ENCODE results near the gene MXD4. TPM values are rescaled to one million over a fixed set of nuclear protein-coding genes. Genes with fewer than 3 reads are reported as not detected.

The MXD4 gene
- total RNA-seq, 1 donor from 2014 or later = 102 TPM

GRCh38 chr4:2251073-2251794 is 10.7 kb downstream of the MXD4 start:
- no peak for DNase-seq (ENCODE audit: low read depth)

GRCh38 chr4:2250357-2251072 is 11.4 kb downstream of the MXD4 start:
- DNase-seq (ENCODE audit: low read depth) = no peak

- DNase-seq (ENCODE audit: low read depth) = no peak
Observed at GRCh38 chr4:2249526-2250356, 12.2 kb downstream of the MXD4 start.

- DNase-seq (ENCODE audit: low read depth) = no peak
Observed at GRCh38 chr4:2248821-2249261, 13.1 kb downstream of the MXD4 start.

- DNase-seq (ENCODE audit: low read depth) = no peak
Observed at GRCh38 chr4:2248044-2248780, 13.7 kb downstream of the MXD4 start.

GRCh38 chr4:2247128-2248043 is 14.5 kb downstream of the MXD4 start:
- no peak for DNase-seq (ENCODE audit: low read depth)

- DNase-seq (ENCODE audit: low read depth) = no peak
Observed at GRCh38 chr4:2246384-2247127, 15.4 kb downstream of the MXD4 start.

- no peak for DNase-seq (ENCODE audit: low read depth)
Observed at GRCh38 chr4:2245787-2246275, 16.1 kb downstream of the MXD4 start.

GRCh38 chr4:2245057-2245786 is 16.7 kb downstream of the MXD4 start:
- no peak for DNase-seq (ENCODE audit: low read depth)

GRCh38 chr4:2243681-2244380 is 18.1 kb downstream of the MXD4 start:
- no peak for DNase-seq (ENCODE audit: low read depth)

- DNase-seq (ENCODE audit: low read depth) = peak; percentile 86
Observed at GRCh38 chr4:2241410-2242353, 20.2 kb downstream of the MXD4 start, which contains the start of the genes HAUS3 and POLN. Gene HAUS3, minus strand, starts transcription at chr4:2242121. Its CDS starts 1,175 bp downstream, at chr4:2240946. Gene POLN, minus strand, starts transcription at chr4:2242121. Its CDS starts 12,890 bp downstream, at chr4:2229231.

- DNase-seq (ENCODE audit: low read depth) = no peak
Observed at GRCh38 chr4:2241003-2241402, 20.9 kb downstream of the MXD4 start.

- DNase-seq (ENCODE audit: low read depth) = no peak
Observed at GRCh38 chr4:2236944-2237666, 24.8 kb downstream of the MXD4 start.

- no peak for DNase-seq (ENCODE audit: low read depth)
Observed at GRCh38 chr4:2231082-2231481, 30.8 kb downstream of the MXD4 start.

- no peak for DNase-seq (ENCODE audit: low read depth)
Observed at GRCh38 chr4:2226261-2226660, 35.6 kb downstream of the MXD4 start.

GRCh38 chr4:2222838-2223237 is 39.1 kb downstream of the MXD4 start:
- DNase-seq (ENCODE audit: low read depth) = no peak
